ENCODE measurements around the gene PARN.

The PARN gene

GRCh38 chr16:14452066-14452465 lies 178.0 kb downstream of the PARN start:
- H3K36me3 ChIP-seq (ENCODE audit: control insufficient read depth in 2 of 2, insufficient read depth in 1 of 2, low read length in 2 of 2): no peaks in the 10 kb centered on the region
- ChIA-PET POLR2A (no interaction called here), CTCF (no interaction called here)
- no peaks in the 10 kb centered on the region for H3K4me1 ChIP-seq (ENCODE audit: control insufficient read depth, insufficient read depth, low read length)
- no peak overlapping the region for H3K27ac ChIP-seq (ENCODE audit: extremely low read depth, low read depth, low read length)
- no peak overlapping the region for H3K4me3 ChIP-seq (ENCODE audit: low read depth, low read length)
- TF ChIP-seq ZNF843 (tag by site-specific recombination; IDR thresholded peaks at IDR 0.05): no peak
- no peak for TF ChIP-seq ZNF302 (tag by site-specific recombination; IDR thresholded peaks at IDR 0.05; ENCODE audit: low read depth)
- no peak for TF ChIP-seq ZNF785 (tag by site-specific recombination; IDR thresholded peaks at IDR 0.05)
- TF ChIP-seq, protein P1, sequence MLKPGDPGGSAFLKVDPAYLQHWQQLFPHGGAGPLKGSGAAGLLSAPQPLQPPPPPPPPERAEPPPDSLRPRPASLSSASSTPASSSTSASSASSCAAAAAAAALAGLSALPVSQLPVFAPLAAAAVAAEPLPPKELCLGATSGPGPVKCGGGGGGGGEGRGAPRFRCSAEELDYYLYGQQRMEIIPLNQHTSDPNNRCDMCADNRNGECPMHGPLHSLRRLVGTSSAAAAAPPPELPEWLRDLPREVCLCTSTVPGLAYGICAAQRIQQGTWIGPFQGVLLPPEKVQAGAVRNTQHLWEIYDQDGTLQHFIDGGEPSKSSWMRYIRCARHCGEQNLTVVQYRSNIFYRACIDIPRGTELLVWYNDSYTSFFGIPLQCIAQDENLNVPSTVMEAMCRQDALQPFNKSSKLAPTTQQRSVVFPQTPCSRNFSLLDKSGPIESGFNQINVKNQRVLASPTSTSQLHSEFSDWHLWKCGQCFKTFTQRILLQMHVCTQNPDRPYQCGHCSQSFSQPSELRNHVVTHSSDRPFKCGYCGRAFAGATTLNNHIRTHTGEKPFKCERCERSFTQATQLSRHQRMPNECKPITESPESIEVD (tag by site-specific recombination; IDR thresholded peaks at IDR 0.05): no peak
- TF ChIP-seq ZNF426 (tag by site-specific recombination; IDR thresholded peaks at IDR 0.05): no peak
- no peak for TF ChIP-seq ZEB2 (tag by site-specific recombination; IDR thresholded peaks at IDR 0.05)
- TF ChIP-seq ZNF670 (tag by site-specific recombination; IDR thresholded peaks at IDR 0.05; ENCODE audit: low read depth): no peak
- TF ChIP-seq ZNF23 (tag by site-specific recombination; IDR thresholded peaks at IDR 0.05; ENCODE audit: borderline replicate concordance): no peak
- TF ChIP-seq PATZ1 (tag by site-specific recombination; IDR thresholded peaks at IDR 0.05): no peak
- no peak for TF ChIP-seq ZSCAN16 (tag by site-specific recombination; IDR thresholded peaks at IDR 0.05)
- no peaks in the 10 kb centered on the region for H3K9me3 ChIP-seq (ENCODE audit: control insufficient read depth, insufficient read depth, low read depth, low read length)

DNA sequence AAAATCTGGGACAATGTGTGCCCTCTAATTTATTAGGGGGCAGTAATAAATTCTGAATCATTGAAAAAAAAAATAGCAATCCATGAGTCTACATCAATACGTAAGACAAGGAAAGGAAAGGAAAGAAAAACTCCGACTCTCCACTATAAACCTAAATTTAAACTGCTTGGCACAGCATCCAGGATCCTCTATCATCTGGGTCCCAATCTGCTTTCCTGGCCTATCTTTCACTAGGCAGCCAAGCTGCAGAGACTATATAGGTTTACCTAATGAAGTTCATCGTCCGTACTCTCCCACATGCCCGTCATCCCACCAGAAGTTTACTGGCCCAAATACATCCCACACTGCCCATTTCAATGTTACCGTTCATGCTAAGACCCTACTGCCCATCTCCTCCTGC lies 179.2 kb downstream of the PARN start:
- Histone ChIP-seq H3K4me1 (ENCODE audit: control insufficient read depth, insufficient read depth, low read length) (no peaks in the 10 kb centered on the region), H3K9me3 (ENCODE audit: control insufficient read depth, insufficient read depth, low read depth, low read length) (no peaks in the 10 kb centered on the region), H3K4me3 (ENCODE audit: low read depth, low read length) (no peak overlapping the region), H3K36me3 (ENCODE audit: control insufficient read depth in 2 of 2, insufficient read depth in 1 of 2, low read length in 2 of 2) (peaks cover 0 to 3% of the 10 kb centered on the region in 2 experiments; a peak in 1 of 3 replicates), H3K27ac (ENCODE audit: extremely low read depth, low read depth, low read length) (no peak overlapping the region)
- CTCF ChIA-PET: no interaction called here
- POLR2A ChIA-PET: no interaction called here
- TF ChIP-seq ZFP3 (tag by site-specific recombination; IDR thresholded peaks at IDR 0.05; ENCODE audit: low read depth) (no peak), ZNF202 (tag by site-specific recombination; IDR thresholded peaks at IDR 0.05; ENCODE audit: borderline replicate concordance) (no peak)

- Histone ChIP-seq H3K9me3 (ENCODE audit: control insufficient read depth, insufficient read depth, low read depth, low read length) (no peaks in the 10 kb centered on the region), H3K4me3 (ENCODE audit: low read depth, low read length) (no peak overlapping the region), H3K27ac (ENCODE audit: extremely low read depth, low read depth, low read length) (no peak overlapping the region), H3K4me1 (ENCODE audit: control insufficient read depth, insufficient read depth, low read length) (no peaks in the 10 kb centered on the region), H3K36me3 (ENCODE audit: control insufficient read depth in 2 of 2, insufficient read depth in 1 of 2, low read length in 2 of 2) (peaks cover 0 to 12% of the 10 kb centered on the region in 2 experiments; a peak in 1 of 3 replicates)
- ChIA-PET POLR2A (no interaction called here), CTCF (no interaction called here)
- TF ChIP-seq ZSCAN5A (tag by site-specific recombination; IDR thresholded peaks at IDR 0.05): no peak
- TF ChIP-seq OSR2 (tag by site-specific recombination; IDR thresholded peaks at IDR 0.05): no peak
- no peak for TF ChIP-seq KLF16 (tag by site-specific recombination; IDR thresholded peaks at IDR 0.05)
- no peak for TF ChIP-seq ZNF610 (tag by site-specific recombination; IDR thresholded peaks at IDR 0.05; ENCODE audit: borderline replicate concordance)
- no peak for TF ChIP-seq ZNF580 (tag by site-specific recombination; IDR thresholded peaks at IDR 0.05)
- TF ChIP-seq ZNF513 (tag by site-specific recombination; IDR thresholded peaks at IDR 0.05): no peak
- no peak for TF ChIP-seq WT1 (tag by site-specific recombination; IDR thresholded peaks at IDR 0.05)
- no peak for TF ChIP-seq ZNF391 (tag by site-specific recombination; IDR thresholded peaks at IDR 0.05; ENCODE audit: borderline replicate concordance, low read depth)
Measured at GRCh38 chr16:14449790-14450480, 180.1 kb downstream of the PARN start.

Measured in HEK293 (cell line).